Astrocyte of the cerebellum (primary cell): ENCODE results near the gene MAP2K6.

Source experiments
- DNase-seq: peaks from one replicate; pipeline ENCODE4 v3.0.0-alpha.2; 2011; ENCODE audit warnings: low read depth
- H3K4me3 ChIP-seq: 2 replicates; pipeline ENCODE4 v1.5.1; 2011; ENCODE audit warnings: mild to moderate bottlenecking, low read depth, low read length, moderate library complexity
- in situ Hi-C: cut with HindIII; loops from 2 replicates; pipeline ENCODE4 v1.10.0; 2017; ENCODE audit warnings: low sequenced_read_pairs
- TF ChIP-seq, protein P1 (sequence below): IDR thresholded peaks from 2 replicates; pipeline ENCODE4 v1.5.1; 2012; ENCODE audit warnings: low read length, low read depth, moderate library complexity, mild to moderate bottlenecking; ENCODE audit errors: missing control alignments

The MAP2K6 gene

DNA sequence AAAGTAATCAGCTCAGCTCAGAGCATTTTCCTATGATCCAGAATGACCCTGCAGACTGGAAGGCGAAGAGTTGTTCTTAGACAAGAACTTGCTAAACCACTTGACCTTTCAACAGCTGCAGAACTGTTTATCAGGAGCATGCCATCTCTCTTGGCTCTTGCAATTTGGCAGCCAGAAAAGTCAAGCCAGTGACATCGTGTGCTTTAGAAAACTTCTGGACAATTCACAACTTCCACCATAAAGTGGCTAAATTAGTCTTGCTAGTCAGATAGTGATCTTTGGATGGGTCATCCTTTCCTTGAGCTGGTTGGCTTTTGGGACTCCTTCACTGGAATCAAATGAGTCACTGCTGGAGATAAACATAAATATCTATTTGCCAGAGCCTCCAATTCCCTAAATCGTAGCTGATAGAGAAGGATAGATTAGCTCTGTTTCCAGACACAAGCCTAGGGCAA is 146.5 kb downstream of the MAP2K6 start:
- no peak overlapping the region for H3K4me3 ChIP-seq
- TF ChIP-seq, protein P1, sequence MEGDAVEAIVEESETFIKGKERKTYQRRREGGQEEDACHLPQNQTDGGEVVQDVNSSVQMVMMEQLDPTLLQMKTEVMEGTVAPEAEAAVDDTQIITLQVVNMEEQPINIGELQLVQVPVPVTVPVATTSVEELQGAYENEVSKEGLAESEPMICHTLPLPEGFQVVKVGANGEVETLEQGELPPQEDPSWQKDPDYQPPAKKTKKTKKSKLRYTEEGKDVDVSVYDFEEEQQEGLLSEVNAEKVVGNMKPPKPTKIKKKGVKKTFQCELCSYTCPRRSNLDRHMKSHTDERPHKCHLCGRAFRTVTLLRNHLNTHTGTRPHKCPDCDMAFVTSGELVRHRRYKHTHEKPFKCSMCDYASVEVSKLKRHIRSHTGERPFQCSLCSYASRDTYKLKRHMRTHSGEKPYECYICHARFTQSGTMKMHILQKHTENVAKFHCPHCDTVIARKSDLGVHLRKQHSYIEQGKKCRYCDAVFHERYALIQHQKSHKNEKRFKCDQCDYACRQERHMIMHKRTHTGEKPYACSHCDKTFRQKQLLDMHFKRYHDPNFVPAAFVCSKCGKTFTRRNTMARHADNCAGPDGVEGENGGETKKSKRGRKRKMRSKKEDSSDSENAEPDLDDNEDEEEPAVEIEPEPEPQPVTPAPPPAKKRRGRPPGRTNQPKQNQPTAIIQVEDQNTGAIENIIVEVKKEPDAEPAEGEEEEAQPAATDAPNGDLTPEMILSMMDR, result no peak
- DNase-seq, result no peak
- in situ Hi-C loops, result no loop called here

DNA sequence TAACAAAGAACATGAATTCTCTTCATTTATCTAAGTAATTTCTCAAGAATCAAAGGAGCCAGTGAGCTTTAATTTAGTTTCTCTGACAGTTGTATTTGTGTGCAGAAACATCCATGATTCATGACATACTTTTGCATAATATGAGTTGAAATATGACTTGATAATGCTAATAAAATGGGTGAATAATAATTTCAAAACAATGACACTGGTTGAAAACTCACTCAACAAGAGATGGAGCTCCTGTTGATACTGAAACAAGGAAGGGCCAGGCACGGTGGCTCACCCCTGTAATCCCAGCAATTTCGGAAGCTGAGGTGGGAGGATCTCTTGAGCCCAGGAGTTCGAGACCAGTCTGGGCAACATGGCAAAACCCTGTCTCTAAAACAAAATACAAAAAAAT is 147.0 kb downstream of the MAP2K6 start:
- TF ChIP-seq, protein P1, result no peak
- no peak overlapping the region for H3K4me3 ChIP-seq
- in situ Hi-C loops, result no loop called here
- DNase-seq, result no peak

DNA sequence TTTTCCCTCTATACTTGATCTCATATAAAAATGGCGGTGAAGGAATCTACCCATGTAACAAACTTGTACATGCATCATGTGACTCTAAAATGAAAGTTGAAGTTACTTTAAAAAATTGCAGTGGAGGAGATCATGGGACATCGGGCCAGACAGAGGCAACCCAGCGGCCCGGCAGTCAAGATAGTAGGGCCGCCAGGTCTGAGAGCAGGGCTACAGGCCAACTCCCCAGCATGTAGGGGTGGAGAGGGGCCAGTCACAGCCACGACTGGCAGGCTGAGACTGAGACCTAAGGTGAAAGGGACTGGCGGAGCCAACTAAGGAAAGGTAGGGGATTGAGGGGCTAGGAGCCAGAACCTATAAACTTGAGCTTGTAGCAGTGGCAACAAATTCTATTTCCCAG is 150.9 kb downstream of the MAP2K6 start:
- DNase-seq, result no peak
- in situ Hi-C loops, result no loop called here
- no peak overlapping the region for H3K4me3 ChIP-seq
- TF ChIP-seq, protein P1, result no peak

DNA sequence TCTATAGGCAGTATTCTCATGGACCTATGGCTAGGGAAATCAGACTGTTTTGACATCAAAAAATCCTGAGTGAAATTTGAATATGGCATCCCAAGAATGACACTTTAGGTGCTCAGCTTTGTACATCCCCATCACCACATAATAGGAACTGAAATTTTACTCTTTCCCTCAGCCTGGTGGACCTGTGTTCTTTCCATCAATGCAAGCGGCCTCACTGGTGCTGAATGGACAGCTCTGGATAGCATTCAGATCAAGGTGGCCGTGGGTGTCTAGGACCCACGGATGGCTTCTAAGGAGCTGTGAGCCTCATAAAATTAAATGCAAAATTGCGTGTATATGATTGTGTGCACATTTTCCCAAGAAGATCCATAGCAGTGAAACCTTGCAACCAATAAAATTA is 152.6 kb downstream of the MAP2K6 start:
- in situ Hi-C loops, result no loop called here
- H3K4me3 ChIP-seq, result no peak overlapping the region
- no peak for DNase-seq
- TF ChIP-seq, protein P1, result no peak

DNA sequence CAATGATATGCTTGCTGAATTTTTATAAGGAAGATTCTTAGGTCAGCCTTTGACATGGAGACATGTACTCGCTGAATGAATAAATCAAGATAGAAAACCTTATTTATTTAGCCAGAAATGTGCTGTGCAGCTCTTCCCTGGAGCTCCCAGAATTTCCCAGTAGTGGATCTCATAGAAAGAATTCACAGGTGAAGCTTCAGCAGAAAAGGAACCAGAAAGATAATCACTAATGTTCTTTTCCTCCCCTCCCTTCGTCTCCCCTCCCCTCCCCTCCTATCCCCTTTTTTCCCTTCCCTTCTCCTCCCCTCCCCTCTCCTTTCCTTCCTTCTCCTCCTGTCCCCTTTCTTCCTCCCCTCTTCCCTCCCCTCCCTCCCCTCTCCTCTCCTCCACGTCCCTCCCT is 158.2 kb downstream of the MAP2K6 start:
- H3K4me3 ChIP-seq, result no peak overlapping the region
- no peak for DNase-seq
- TF ChIP-seq, protein P1, result no peak
- in situ Hi-C loops, result no loop called here

DNA sequence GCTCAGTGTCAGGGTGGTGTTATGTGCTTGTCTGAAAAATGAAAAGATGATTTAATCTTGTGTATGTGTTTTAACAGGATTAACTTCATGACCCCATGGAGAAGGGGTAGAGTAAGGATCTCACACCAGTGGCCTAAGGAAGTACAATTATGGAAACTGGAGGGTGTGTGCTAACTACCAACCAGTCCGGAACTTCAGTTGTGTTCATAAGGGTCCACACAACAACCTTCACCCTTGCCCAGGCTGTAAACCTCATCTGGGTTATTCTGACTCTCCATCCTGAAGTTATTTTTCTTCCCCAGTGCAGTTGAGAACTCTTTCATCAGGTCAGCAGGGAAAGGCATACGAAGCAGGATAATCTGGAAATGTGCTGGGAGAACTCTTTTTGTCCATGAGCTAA is 158.9 kb downstream of the MAP2K6 start:
- DNase-seq, result no peak
- in situ Hi-C loops, result no loop called here
- no peak overlapping the region for H3K4me3 ChIP-seq
- TF ChIP-seq, protein P1, result no peak
